A204.1 (cell line): Measurements from ENCODE around the gene ZIC2.

Source experiments
- FAIRE-seq: peaks from 2 replicates; lab custom pipeline; 2012; peaks lifted over from hg19 to GRCh38; lab: Jason Lieb, UNC

The ZIC2 gene

GRCh38 chr13:99986741-99987140 lies 5.2 kb downstream of the ZIC2 start:
- FAIRE-seq: no peak

GRCh38 chr13:99987154-99988019 lies 5.8 kb downstream of the ZIC2 start:
- no peak for FAIRE-seq

GRCh38 chr13:99988529-99989275 lies 7.1 kb downstream of the ZIC2 start:
- FAIRE-seq: no peak

- no peak for FAIRE-seq
These were observed 7.9 kb downstream of the ZIC2 start for GRCh38 chr13:99989276-99990125.

GRCh38 chr13:99990126-99990977 lies 8.8 kb downstream of the ZIC2 start:
- no peak for FAIRE-seq

- FAIRE-seq: no peak
These were observed 9.6 kb downstream of the ZIC2 start for GRCh38 chr13:99991013-99991827.

GRCh38 chr13:99991828-99992775 lies 10.5 kb downstream of the ZIC2 start:
- FAIRE-seq: no peak

- no peak for FAIRE-seq
These were observed 11.4 kb downstream of the ZIC2 start for GRCh38 chr13:99992949-99993351.

GRCh38 chr13:99993660-99994637 lies 12.4 kb downstream of the ZIC2 start:
- FAIRE-seq: peak; percentile 54

GRCh38 chr13:99994638-99995020 lies 13.0 kb downstream of the ZIC2 start:
- FAIRE-seq: no peak

- no peak for FAIRE-seq
These were observed 13.6 kb downstream of the ZIC2 start for GRCh38 chr13:99995104-99995588.

- FAIRE-seq: no peak
These were observed 14.2 kb downstream of the ZIC2 start for GRCh38 chr13:99995589-99996380.

- FAIRE-seq: no peak
These were observed 14.9 kb downstream of the ZIC2 start for GRCh38 chr13:99996381-99996973.

GRCh38 chr13:99997702-99998214 lies 16.2 kb downstream of the ZIC2 start:
- no peak for FAIRE-seq

- no peak for FAIRE-seq
These were observed 16.7 kb downstream of the ZIC2 start for GRCh38 chr13:99998261-99998660.

- no peak for FAIRE-seq
These were observed 33.0 kb downstream of the ZIC2 start for GRCh38 chr13:100014621-100015020.
